GM21825 (cell line): ENCODE results near the gene KCTD6.

Experiments
- ATAC-seq: cut with Tn5 transposase; IDR thresholded peaks from one replicate; pipeline ENCODE4 v1.9.1; 2021; ENCODE audit warnings: mild to moderate bottlenecking, moderate library complexity; ENCODE audit not compliant: unreplicated experiment

Gene KCTD6

GRCh38 chr3:58551636-58552180, 59.8 kb downstream of the KCTD6 start:
- no peak for ATAC-seq
